NCI-H128 (cell line): ENCODE measurements around the gene MIA2.
A peak's percentile ranks its signal among the peaks of the same experiment; 100 is the strongest.

Experiments
- DNase-seq: peaks from one replicate; lab custom pipeline; 2025; ENCODE audit not compliant: unreplicated experiment; lab: John Stamatoyannopoulos, UW

Gene MIA2

DNA sequence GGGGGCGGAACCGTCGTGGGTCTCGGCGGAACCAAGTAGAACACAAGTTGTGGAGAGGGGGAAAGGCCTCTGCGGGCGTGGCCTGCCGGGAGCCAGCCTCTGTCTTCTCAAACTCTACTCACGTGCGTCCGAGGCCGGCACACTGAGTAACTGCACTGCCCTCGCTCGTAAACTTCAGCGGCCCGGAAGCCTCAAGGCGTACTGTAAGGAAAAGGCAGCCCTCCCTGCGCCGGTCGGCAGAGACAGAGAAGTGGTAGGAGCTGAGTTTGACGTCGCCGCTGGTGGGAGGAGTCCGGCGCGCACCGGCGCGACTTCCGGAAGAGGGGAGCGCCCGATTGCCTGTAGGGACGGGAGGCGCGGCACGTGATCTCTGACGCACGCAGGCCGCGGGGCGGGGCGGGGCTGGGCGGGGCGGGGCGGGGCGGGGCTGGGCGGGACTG lies 198.5 kb downstream of the MIA2 start, which contains the start of gene FBXO33:
FBXO33 (minus strand) TSS at position 255 of the 440 bp plus-strand sequence. CDS start 271 bp downstream, outside the sequence.
- peak; percentile 81 for DNase-seq

DNA sequence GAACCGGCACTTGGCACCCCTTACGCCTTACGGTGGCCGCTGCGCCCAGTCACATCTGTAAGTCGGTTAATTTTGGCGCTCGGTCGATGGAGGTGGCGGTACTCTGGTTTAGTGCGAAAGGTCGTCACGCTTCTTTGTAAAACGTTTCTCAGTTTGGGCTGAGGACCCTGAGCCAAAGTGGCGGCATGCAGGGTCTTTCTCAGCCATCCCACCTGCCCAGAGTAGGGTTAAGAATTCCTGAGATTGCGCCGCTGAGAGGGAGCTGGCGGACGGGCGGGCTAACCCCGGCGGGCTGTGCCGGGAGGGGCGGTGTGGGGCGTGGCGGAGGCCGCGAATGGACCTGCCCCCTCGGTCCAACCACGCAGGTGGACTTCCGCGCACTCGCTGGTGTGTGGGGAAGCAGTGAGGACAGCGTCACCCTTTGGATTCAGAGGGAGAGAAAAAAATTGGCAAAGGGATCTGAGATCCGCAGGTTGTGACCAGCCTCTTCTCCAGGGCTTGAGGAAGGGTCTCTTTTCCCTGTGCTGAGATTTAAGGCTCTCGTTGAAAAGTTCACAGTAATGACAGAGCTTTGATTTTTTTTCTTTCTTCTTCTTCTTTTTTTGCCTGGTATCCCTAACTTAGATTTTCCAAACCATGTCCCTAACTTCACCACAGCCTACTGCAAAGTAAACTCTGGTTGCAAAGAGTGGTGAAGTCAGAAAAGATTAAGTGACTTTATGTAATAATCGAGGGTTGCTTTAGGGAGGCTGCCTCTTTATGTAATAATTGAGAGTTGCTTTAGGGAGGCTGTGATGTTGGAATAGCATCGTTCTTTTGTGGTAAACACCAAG lies 199.1 kb downstream of the MIA2 start:
- DNase-seq = peak; percentile 68

DNA sequence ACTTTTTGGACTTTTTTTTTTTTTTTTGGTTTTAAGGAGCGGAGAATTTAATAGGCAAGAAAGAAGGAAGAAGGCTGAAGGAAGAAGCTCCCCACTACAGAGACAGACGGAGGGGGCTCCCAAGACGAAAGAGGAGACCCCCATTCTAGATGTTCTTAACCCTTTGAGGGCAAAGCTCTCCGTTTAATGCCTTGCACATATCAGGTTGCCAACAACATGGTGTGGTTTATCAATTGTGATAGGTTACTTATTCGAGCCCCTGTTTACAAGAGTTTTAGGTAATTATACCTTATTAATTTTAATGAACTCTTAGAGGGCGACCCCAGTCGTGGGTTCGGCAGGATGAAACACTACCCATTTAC lies 199.7 kb downstream of the MIA2 start:
- DNase-seq = no peak

DNA sequence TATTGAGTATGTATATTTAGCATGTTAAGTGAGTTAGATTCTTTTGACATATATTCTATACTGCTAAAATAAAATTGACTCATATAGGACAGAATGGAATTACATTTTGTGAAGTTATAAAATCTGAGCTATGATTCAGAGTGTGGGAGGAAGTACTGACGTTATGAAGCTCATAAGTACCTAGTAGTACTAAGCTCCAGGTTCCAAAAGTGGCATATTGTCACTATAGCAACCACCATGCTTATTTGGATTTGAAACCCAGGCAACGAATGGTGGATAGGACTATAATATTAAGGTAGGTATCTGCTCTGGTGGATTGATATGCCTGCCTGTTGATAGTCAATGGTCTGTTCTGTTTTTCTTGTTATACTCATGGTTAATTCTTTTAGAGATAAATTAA lies 200.7 kb downstream of the MIA2 start:
- DNase-seq = no peak

DNA sequence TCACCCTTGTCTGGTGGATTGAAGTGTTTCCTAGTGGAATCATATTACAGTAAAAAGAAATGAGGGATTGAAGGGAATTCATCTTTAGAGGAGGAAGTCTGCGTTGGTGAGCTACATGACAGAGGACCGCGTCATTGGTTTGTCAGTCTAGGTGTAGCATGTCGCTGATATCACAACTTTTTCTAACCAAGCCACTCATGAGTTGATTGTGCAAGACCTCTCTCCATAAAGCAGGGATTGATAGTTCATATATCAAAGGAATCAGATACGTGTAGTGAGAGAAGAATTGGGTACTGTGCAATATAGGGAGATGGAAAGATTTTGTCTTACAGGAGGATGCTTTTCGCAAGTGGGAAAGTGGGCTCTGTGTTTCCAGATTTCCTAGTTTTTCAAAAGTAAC lies 201.5 kb downstream of the MIA2 start:
- DNase-seq = no peak
